ENCODE measurements around the gene EFCAB14. TPM values are rescaled to one million over a fixed set of nuclear protein-coding genes. Genes with fewer than 3 reads are reported as not detected.

Gene EFCAB14
- polyA plus RNA-seq, 1 donor (not counting 4 experiments of a cell fraction or from before 2014, with no cell fraction given) = 61.8 TPM

DNA sequence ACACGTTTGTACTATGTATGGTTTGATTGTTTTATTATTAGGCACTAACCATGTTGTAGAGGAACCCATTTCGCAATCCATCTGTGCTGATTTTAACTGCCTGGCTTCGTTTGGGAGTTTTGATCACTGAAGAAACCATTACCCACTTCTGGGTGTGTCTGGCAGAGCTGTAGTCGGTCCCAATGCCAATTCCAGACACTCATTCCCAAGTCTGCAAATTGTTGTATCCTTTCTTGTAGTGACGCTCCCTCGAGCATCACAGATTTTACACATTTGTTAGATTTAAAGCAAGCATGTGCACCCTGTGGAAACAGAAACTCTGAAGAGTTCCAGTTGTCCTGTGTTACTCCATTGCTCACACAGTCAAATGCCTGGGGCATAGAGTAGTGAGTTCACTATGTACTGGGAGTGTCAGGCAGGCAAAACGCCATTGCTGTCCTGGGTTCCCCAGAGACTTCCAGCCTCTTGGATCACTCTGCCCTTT is 31.0 kb upstream of the EFCAB14 start:
- FAIRE-seq (peak; percentile 95), DNase-seq (ENCODE audit: low read depth, low spot score) (no peak)
- TF ChIP-seq, protein P1, sequence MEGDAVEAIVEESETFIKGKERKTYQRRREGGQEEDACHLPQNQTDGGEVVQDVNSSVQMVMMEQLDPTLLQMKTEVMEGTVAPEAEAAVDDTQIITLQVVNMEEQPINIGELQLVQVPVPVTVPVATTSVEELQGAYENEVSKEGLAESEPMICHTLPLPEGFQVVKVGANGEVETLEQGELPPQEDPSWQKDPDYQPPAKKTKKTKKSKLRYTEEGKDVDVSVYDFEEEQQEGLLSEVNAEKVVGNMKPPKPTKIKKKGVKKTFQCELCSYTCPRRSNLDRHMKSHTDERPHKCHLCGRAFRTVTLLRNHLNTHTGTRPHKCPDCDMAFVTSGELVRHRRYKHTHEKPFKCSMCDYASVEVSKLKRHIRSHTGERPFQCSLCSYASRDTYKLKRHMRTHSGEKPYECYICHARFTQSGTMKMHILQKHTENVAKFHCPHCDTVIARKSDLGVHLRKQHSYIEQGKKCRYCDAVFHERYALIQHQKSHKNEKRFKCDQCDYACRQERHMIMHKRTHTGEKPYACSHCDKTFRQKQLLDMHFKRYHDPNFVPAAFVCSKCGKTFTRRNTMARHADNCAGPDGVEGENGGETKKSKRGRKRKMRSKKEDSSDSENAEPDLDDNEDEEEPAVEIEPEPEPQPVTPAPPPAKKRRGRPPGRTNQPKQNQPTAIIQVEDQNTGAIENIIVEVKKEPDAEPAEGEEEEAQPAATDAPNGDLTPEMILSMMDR (optimal IDR thresholded peaks at IDR 0.05 in 1 of 3, IDR thresholded peaks at IDR 0.05 in 1 of 3, conservative IDR thresholded peaks at IDR 0.05 in 1 of 3; ENCODE audit: extremely low read depth in 1 of 3, insufficient read depth in 2 of 3, low read length in 3 of 3) = no peak
- TF ChIP-seq EZH2 (IDR thresholded peaks at IDR 0.05; ENCODE audit: low read length) = no peak
- Histone ChIP-seq H3K9ac (ENCODE audit: control insufficient read depth, extremely low read depth, insufficient read depth, low read length) (no peak overlapping the region), H4K20me1 (ENCODE audit: control insufficient read depth, extremely low read depth, insufficient read depth, low read length) (no peaks in the 10 kb centered on the region), H3K9me1 (ENCODE audit: control insufficient read depth, extremely low read depth, insufficient read depth, low read length) (no peaks in the 10 kb centered on the region), H3K79me2 (ENCODE audit: control insufficient read depth, insufficient read depth, low read length) (no peaks in the 10 kb centered on the region), H3K4me2 (ENCODE audit: control insufficient read depth, extremely low read depth, insufficient read depth, low read depth, low read length) (peak overlapping the region; percentile 53), H3K4me3 (ENCODE audit: control insufficient read depth in 2 of 3, extremely low read depth in 1 of 3, insufficient read depth in 2 of 3, low read depth in 1 of 3, low read length in 3 of 3) (peak overlapping the region in 1 of 3 experiments; percentile 9), H3K27ac (ENCODE audit: control insufficient read depth, insufficient read depth, low read length) (peak overlapping the region; percentile 31), H3K4me1 (ENCODE audit: control insufficient read depth, extremely low read depth, insufficient read depth, low read length) (peaks cover 41% of the 10 kb centered on the region), H3K36me3 (ENCODE audit: control insufficient read depth in 2 of 2, extremely low read depth in 1 of 2, insufficient read depth in 2 of 2, low read length in 2 of 2) (no peaks in the 10 kb centered on the region), H2AFZ (ENCODE audit: control insufficient read depth, low read length) (peak overlapping the region; percentile 10), H3K9me3 (ENCODE audit: control insufficient read depth, low read depth, low read length) (no peaks in the 10 kb centered on the region), H3K27me3 (ENCODE audit: control insufficient read depth, extremely low read depth, insufficient read depth, low read length) (no peaks in the 10 kb centered on the region)
- dilution Hi-C loops (cut with MboI; ENCODE audit: extremely low pct_ligation_motif_present, low sequenced_read_pairs) = no loop called here

DNA sequence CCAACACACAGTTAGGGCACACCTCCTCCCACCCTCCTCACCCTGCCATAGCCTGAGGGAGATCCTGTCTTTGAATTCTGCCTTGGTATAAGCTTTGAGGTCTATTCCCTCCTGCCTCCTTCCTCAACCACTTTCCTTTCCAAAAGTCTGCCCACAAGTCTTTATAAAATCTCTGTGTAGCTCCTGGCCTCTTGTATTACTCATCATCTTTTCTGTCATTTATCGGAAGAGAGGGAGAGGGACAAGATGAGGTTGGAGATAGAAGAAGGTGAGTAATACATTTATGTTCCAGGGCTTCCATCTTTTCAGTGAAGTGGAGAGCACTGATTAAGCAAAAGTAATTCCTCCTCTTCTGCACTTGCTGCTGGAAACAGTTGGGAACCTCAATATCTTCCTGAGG is 30.5 kb upstream of the EFCAB14 start:
- H4K20me1 ChIP-seq (ENCODE audit: control insufficient read depth, extremely low read depth, insufficient read depth, low read length) = no peaks in the 10 kb centered on the region
- no peak overlapping the region for H3K4me3 ChIP-seq (ENCODE audit: control insufficient read depth in 2 of 3, extremely low read depth in 1 of 3, insufficient read depth in 2 of 3, low read depth in 1 of 3, low read length in 3 of 3)
- H3K36me3 ChIP-seq (ENCODE audit: control insufficient read depth in 2 of 2, extremely low read depth in 1 of 2, insufficient read depth in 2 of 2, low read length in 2 of 2) = no peaks in the 10 kb centered on the region
- H3K9me1 ChIP-seq (ENCODE audit: control insufficient read depth, extremely low read depth, insufficient read depth, low read length) = no peaks in the 10 kb centered on the region
- no peak overlapping the region for H3K9ac ChIP-seq (ENCODE audit: control insufficient read depth, extremely low read depth, insufficient read depth, low read length)
- H3K4me2 ChIP-seq (ENCODE audit: control insufficient read depth, extremely low read depth, insufficient read depth, low read depth, low read length) = peak overlapping the region; percentile 53
- dilution Hi-C loops (cut with MboI; ENCODE audit: extremely low pct_ligation_motif_present, low sequenced_read_pairs) = no loop called here
- FAIRE-seq (peak; percentile 90), DNase-seq (ENCODE audit: low read depth, low spot score) (peak; percentile 66)
- TF ChIP-seq EZH2 (IDR thresholded peaks at IDR 0.05; ENCODE audit: low read length) = no peak
- TF ChIP-seq, protein P1 (optimal IDR thresholded peaks at IDR 0.05 in 1 of 3, IDR thresholded peaks at IDR 0.05 in 1 of 3, conservative IDR thresholded peaks at IDR 0.05 in 1 of 3; ENCODE audit: extremely low read depth in 1 of 3, insufficient read depth in 2 of 3, low read length in 3 of 3) = no peak
- no peak overlapping the region for H2AFZ ChIP-seq (ENCODE audit: control insufficient read depth, low read length)
- no peaks in the 10 kb centered on the region for H3K9me3 ChIP-seq (ENCODE audit: control insufficient read depth, low read depth, low read length)
- no peaks in the 10 kb centered on the region for H3K27me3 ChIP-seq (ENCODE audit: control insufficient read depth, extremely low read depth, insufficient read depth, low read length)
- H3K79me2 ChIP-seq (ENCODE audit: control insufficient read depth, insufficient read depth, low read length) = no peaks in the 10 kb centered on the region
- H3K27ac ChIP-seq (ENCODE audit: control insufficient read depth, insufficient read depth, low read length) = peak overlapping the region; percentile 31
- H3K4me1 ChIP-seq (ENCODE audit: control insufficient read depth, extremely low read depth, insufficient read depth, low read length) = peaks cover 35% of the 10 kb centered on the region

All from keratinocyte (primary cell).